Mesothelial cell of epicardium (in vitro differentiated cells): ENCODE data around the gene NOL11. TPM values are rescaled to one million over a fixed set of nuclear protein-coding genes. Genes with fewer than 3 reads are reported as not detected.

Experiments used
- DNase-seq, 2 experiments: peaks; one replicate each; pipeline ENCODE4 v3.0.0; 2021; ENCODE audit warnings: low spot score in 2 of 2; ENCODE audit not compliant: unreplicated experiment in 2 of 2
- H3K27ac Mint-ChIP-seq: 2 replicates; pipeline ENCODE4 v1.8.0; 2021; ENCODE audit warnings: mixed read lengths
- H3K27me3 Mint-ChIP-seq: 2 replicates; pipeline ENCODE4 v1.8.0; 2021; ENCODE audit warnings: low read depth, mixed read lengths
- H3K36me3 Mint-ChIP-seq: 2 replicates; pipeline ENCODE4 v1.8.0; 2021; ENCODE audit warnings: mixed read lengths
- H3K4me1 Mint-ChIP-seq: 2 replicates; pipeline ENCODE4 v1.8.0; 2021; ENCODE audit warnings: mixed read lengths
- H3K4me3 Mint-ChIP-seq: 2 replicates; pipeline ENCODE4 v1.8.0; 2021; ENCODE audit warnings: mild to moderate bottlenecking, moderate library complexity, mixed read lengths
- H3K9me3 Mint-ChIP-seq: 2 replicates; pipeline ENCODE4 v1.8.0; 2021; ENCODE audit warnings: mixed read lengths
- CTCF ChIP-seq: fragments of 200-600 bp; sonication (generic); IDR thresholded peaks from one replicate; pipeline ENCODE4 v1.5.0; 2021; ENCODE audit warnings: antibody characterized with exemption; ENCODE audit not compliant: unreplicated experiment
- total RNA-seq: library from RNA; stranded (reverse); gene quantifications from 3 replicates; pipeline ENCODE4 v1.2.1, GENCODE V29; 2021

NOL11 gene
- 51.0 to 52.2 TPM (median 51.4 TPM) in 3 replicates for total RNA-seq

GRCh38 chr17:67717624-67718324, at the start of gene NOL11:
TSS of gene NOL11 (plus strand) at chr17:67717936. CDS start at chr17:67717948, 12 bp downstream.
- H3K4me3 Mint-ChIP-seq, result peak within 1 kb of the TSS; percentile 99
- H3K27me3 Mint-ChIP-seq, result no peaks in the 10 kb centered on the region
- H3K4me1 Mint-ChIP-seq, result peaks cover 8% of the 10 kb centered on the region
- H3K27ac Mint-ChIP-seq, result peak within 1 kb of the TSS; percentile 99
- peaks cover 15% of the 10 kb centered on the region for H3K36me3 Mint-ChIP-seq
- TF ChIP-seq CTCF, result peak; percentile 84
- peak; percentile 95 to 99 for DNase-seq
- H3K9me3 Mint-ChIP-seq, result peaks cover 6% of the 10 kb centered on the region

- no peaks in the 10 kb centered on the region for H3K27me3 Mint-ChIP-seq
- no peak for TF ChIP-seq CTCF
- no peak overlapping the region for H3K4me3 Mint-ChIP-seq
- no peaks in the 10 kb centered on the region for H3K9me3 Mint-ChIP-seq
- DNase-seq, result no peak
- H3K4me1 Mint-ChIP-seq, result peaks cover 7% of the 10 kb centered on the region
- no peak overlapping the region for H3K27ac Mint-ChIP-seq
- H3K36me3 Mint-ChIP-seq, result peaks cover 4% of the 10 kb centered on the region
Observed at GRCh38 chr17:67671493-67671892, 46.2 kb upstream of the NOL11 start.

- no peak for DNase-seq
- no peak overlapping the region for H3K4me3 Mint-ChIP-seq
- H3K27ac Mint-ChIP-seq, result no peak overlapping the region
- H3K36me3 Mint-ChIP-seq, result peaks cover 4% of the 10 kb centered on the region
- no peak for TF ChIP-seq CTCF
- H3K27me3 Mint-ChIP-seq, result no peaks in the 10 kb centered on the region
- peaks cover 7% of the 10 kb centered on the region for H3K4me1 Mint-ChIP-seq
- H3K9me3 Mint-ChIP-seq, result no peaks in the 10 kb centered on the region
Observed at GRCh38 chr17:67672592-67673335, 45.0 kb upstream of the NOL11 start.

- Mint-ChIP-seq H3K4me3 (no peak overlapping the region), H3K36me3 (peaks cover 2% of the 10 kb centered on the region), H3K4me1 (peaks cover 7% of the 10 kb centered on the region), H3K9me3 (no peaks in the 10 kb centered on the region), H3K27ac (no peak overlapping the region), H3K27me3 (no peaks in the 10 kb centered on the region)
- TF ChIP-seq CTCF, result no peak
- no peak for DNase-seq
Observed at GRCh38 chr17:67675481-67675880, 42.3 kb upstream of the NOL11 start.

GRCh38 chr17:67676305-67676704, 41.4 kb upstream of the NOL11 start:
- H3K36me3 Mint-ChIP-seq, result peaks cover 2% of the 10 kb centered on the region
- no peak for TF ChIP-seq CTCF
- no peak for DNase-seq
- H3K4me3 Mint-ChIP-seq, result no peak overlapping the region
- H3K27me3 Mint-ChIP-seq, result no peaks in the 10 kb centered on the region
- no peaks in the 10 kb centered on the region for H3K9me3 Mint-ChIP-seq
- no peak overlapping the region for H3K27ac Mint-ChIP-seq
- H3K4me1 Mint-ChIP-seq, result peaks cover 4% of the 10 kb centered on the region
